PC-3 (cell line): ENCODE measurements around the gene LHX4. TPM values are rescaled to one million over a fixed set of nuclear protein-coding genes. Genes with fewer than 3 reads are reported as not detected.

Experiments used
- ATAC-seq: fragments of 200-7000 bp; cut with Tn5 transposase; 2 replicates; pipeline ENCODE4 v1.9.1; 2020; ENCODE audit warnings: mild to moderate bottlenecking, moderate library complexity
- BruUV-seq: library from RNA; stranded (reverse); fragments of 400-500 nt; replicated peaks from 2 replicates; lab custom pipeline; 2021; lab: Mats Ljungman, UMichigan
- CTCF ChIA-PET: fragments of 300-600 bp; sonication (Branson Sonifier 250); formaldehyde crosslinking; loops from one replicate; lab custom pipeline; 2022; ENCODE audit warnings: antibody characterized with exemption; lab: Charles Lee
- POLR2A ChIA-PET: fragments of 300-600 bp; sonication (Branson Sonifier 250); formaldehyde crosslinking; loops from one replicate; lab custom pipeline; 2022; ENCODE audit warnings: antibody characterized with exemption; ENCODE audit not compliant: unreplicated experiment; lab: Charles Lee
- DNase-seq: peaks from one replicate; pipeline ENCODE4 v3.0.0-alpha.2; 2015
- H2AFZ ChIP-seq: fragments of 300-600 bp; sonication (generic); 2 replicates; pipeline ENCODE4 v1.6.0; 2016; ENCODE audit warnings: antibody characterized with exemption, low read length
- H3F3A ChIP-seq: fragments of 300-600 bp; sonication (generic); one replicate; pipeline ENCODE4 v1.6.0; 2017; ENCODE audit warnings: antibody characterized with exemption, low read length, control low read depth, mild to moderate bottlenecking; ENCODE audit not compliant: unreplicated experiment
- H3K27ac ChIP-seq: fragments of 300-600 bp; sonication (generic); 2 replicates; pipeline ENCODE4 v1.5.1; 2016; ENCODE audit warnings: mild to moderate bottlenecking, low read length
- H3K27me3 ChIP-seq: fragments of 300-600 bp; sonication (generic); 2 replicates; pipeline ENCODE4 v1.6.1; 2016; ENCODE audit warnings: low read length, mixed read lengths
- H3K36me3 ChIP-seq: fragments of 300-600 bp; sonication (generic); 2 replicates; pipeline ENCODE4 v1.6.1; 2016; ENCODE audit warnings: low read depth, mixed run types, low read length, mixed read lengths
- H3K4me1 ChIP-seq: fragments of 300-600 bp; sonication (generic); 2 replicates; pipeline ENCODE4 v1.5.1; 2016; ENCODE audit warnings: low read length; ENCODE audit not compliant: insufficient read depth
- H3K4me2 ChIP-seq: fragments of 300-600 bp; sonication (generic); 2 replicates; pipeline ENCODE4 v1.6.0; 2016; ENCODE audit warnings: low read length
- H3K4me3 ChIP-seq: fragments of 300-600 bp; sonication (generic); 2 replicates; pipeline ENCODE4 v1.5.1; 2016; ENCODE audit warnings: mild to moderate bottlenecking, low read length, mixed read lengths
- H3K79me2 ChIP-seq: fragments of 300-600 bp; sonication (generic); 2 replicates; pipeline ENCODE4 v1.6.1; 2017; ENCODE audit warnings: low read length, mixed read lengths
- H3K9ac ChIP-seq: fragments of 300-600 bp; sonication (generic); 2 replicates; pipeline ENCODE4 v1.6.0; 2016; ENCODE audit warnings: mild to moderate bottlenecking, low read length
- H3K9me2 ChIP-seq: fragments of 300-600 bp; sonication (generic); replicated peaks from 2 replicates; pipeline ENCODE4 v1.6.1; 2016; ENCODE audit warnings: mixed run types, low read length, mixed read lengths
- H3K9me3 ChIP-seq: fragments of 300-600 bp; sonication (generic); 2 replicates; pipeline ENCODE4 v1.6.1; 2016; ENCODE audit warnings: low read length, mixed read lengths
- H4K20me1 ChIP-seq: fragments of 300-600 bp; sonication (generic); 2 replicates; pipeline ENCODE4 v1.6.1; 2016; ENCODE audit warnings: low read length, mixed read lengths
- EZH2 ChIP-seq: fragments of 300-600 bp; sonication (generic); IDR thresholded peaks from one replicate; pipeline ENCODE4 v1.6.1; 2017; ENCODE audit warnings: antibody characterized with exemption, mild to moderate bottlenecking, low read length; ENCODE audit not compliant: unreplicated experiment
- EZH2phosphoT487 ChIP-seq: fragments of 300-600 bp; sonication (generic); IDR thresholded peaks from 2 replicates; pipeline ENCODE4 v1.6.1; 2018; ENCODE audit warnings: mild to moderate bottlenecking, antibody characterized with exemption, low read length, borderline replicate concordance
- intact Hi-C: fragments of 100-400 bp; cut with micrococcal nuclease; formaldehyde crosslinking; loops from 2 replicates; pipeline ENCODE4 v1.9.0; 2023
- total RNA-seq: library from RNA; depleted of rRNA; stranded (reverse); fragments of >200 nt; gene quantifications from 2 replicates; pipeline ENCODE4 v1.2.3, GENCODE V29; 2014
- TF ChIP-seq, protein P1 (sequence below): fragments of 300-600 bp; sonication (generic); conservative IDR thresholded peaks from 2 replicates; pipeline ENCODE4 v1.5.1; 2017; ENCODE audit warnings: antibody characterized with exemption, low read depth, mild to moderate bottlenecking, low read length

The LHX4 gene
- total RNA-seq, 1 experiment from 2014 or later, result 0.04 TPM

DNA sequence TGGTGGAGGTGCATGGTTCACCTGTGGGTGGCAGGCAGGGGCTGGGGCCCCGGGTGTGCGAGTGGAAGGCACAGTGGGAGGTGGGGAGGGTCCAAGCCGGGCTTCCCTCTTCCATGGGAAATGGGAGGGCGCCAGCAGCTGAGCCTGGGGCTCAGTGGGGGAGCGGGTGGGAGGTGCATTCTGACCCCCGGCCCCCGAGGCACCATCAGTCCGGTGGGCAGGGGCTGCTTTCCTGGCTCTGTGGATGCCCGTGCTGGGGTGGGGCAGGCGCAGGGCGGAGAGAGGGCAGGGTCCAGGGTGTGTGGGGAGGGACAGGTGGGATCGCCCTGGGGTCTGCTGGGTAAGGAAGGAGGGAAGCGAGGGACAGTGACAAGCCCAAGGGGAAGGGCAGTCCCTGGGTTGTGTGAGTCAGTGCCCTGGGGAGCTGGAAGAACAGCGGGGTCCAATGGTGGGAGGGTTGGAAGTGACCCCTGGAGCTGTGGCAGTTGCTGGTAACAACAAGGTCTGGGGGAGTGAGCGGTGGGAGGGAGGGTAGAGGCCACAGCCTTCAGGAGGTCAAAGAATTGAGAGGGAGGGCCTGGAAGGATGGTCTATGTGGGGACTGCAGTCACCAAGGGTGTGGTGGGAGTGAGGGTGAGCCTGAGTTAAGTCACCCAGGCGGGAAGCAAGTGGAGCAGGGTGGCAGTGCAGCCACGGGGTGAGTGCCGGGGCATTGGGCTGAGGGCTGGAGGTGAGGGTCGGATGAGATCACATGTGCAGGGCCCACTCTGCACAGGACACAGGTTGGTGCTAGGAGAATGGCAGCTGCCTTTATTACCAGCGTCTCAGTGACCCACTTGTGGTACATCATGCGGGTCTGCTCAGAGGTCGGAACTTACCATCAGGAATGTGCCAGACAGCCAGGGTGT lies 29.6 kb downstream of the LHX4 start:
- Histone ChIP-seq H3K9me2 (no peaks in the 10 kb centered on the region), H3F3A (no peaks in the 10 kb centered on the region), H3K27ac (no peak overlapping the region), H3K4me1 (no peaks in the 10 kb centered on the region), H3K4me2 (no peak overlapping the region), H2AFZ (no peak overlapping the region), H3K27me3 (no peaks in the 10 kb centered on the region), H3K4me3 (no peak overlapping the region), H3K79me2 (no peaks in the 10 kb centered on the region), H4K20me1 (no peaks in the 10 kb centered on the region), H3K9me3 (no peaks in the 10 kb centered on the region), H3K36me3 (no peaks in the 10 kb centered on the region), H3K9ac (no peak overlapping the region)
- BruUV-seq, result no TSS peak
- intact Hi-C loops, result no loop called here
- DNase-seq, result no peak
- ChIA-PET CTCF (no interaction called here), POLR2A (no interaction called here)
- TF ChIP-seq EZH2 (no peak), EZH2phosphoT487 (no peak)
- TF ChIP-seq, protein P1, sequence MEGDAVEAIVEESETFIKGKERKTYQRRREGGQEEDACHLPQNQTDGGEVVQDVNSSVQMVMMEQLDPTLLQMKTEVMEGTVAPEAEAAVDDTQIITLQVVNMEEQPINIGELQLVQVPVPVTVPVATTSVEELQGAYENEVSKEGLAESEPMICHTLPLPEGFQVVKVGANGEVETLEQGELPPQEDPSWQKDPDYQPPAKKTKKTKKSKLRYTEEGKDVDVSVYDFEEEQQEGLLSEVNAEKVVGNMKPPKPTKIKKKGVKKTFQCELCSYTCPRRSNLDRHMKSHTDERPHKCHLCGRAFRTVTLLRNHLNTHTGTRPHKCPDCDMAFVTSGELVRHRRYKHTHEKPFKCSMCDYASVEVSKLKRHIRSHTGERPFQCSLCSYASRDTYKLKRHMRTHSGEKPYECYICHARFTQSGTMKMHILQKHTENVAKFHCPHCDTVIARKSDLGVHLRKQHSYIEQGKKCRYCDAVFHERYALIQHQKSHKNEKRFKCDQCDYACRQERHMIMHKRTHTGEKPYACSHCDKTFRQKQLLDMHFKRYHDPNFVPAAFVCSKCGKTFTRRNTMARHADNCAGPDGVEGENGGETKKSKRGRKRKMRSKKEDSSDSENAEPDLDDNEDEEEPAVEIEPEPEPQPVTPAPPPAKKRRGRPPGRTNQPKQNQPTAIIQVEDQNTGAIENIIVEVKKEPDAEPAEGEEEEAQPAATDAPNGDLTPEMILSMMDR, result no peak
- no peak for ATAC-seq

DNA sequence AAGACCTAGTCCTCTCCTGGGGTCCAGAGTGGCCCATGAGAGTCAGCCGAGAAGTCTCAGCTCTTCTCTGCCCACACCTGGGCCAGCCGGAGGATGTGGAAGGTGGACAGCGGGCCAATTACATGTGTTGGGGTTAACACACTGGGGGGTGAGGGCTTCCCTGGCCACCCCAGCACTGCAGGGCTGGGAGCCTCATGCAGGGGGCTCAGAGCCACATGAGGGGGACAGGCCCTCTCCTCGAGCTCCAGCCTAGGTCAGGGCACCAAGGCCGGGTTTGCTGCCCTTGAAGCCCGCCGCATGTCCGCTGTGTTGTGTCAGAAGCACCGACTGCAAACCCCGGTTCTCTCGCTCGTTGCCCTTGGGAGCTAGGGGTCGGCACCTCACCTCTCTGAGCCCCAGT lies 30.5 kb downstream of the LHX4 start:
- Histone ChIP-seq H3F3A (no peaks in the 10 kb centered on the region), H3K9ac (no peak overlapping the region), H3K27me3 (no peaks in the 10 kb centered on the region), H3K4me1 (no peaks in the 10 kb centered on the region), H3K36me3 (no peaks in the 10 kb centered on the region), H3K4me3 (no peak overlapping the region), H3K4me2 (no peak overlapping the region), H2AFZ (no peak overlapping the region), H3K27ac (no peak overlapping the region), H3K9me2 (no peaks in the 10 kb centered on the region), H3K9me3 (no peaks in the 10 kb centered on the region), H4K20me1 (no peaks in the 10 kb centered on the region), H3K79me2 (no peaks in the 10 kb centered on the region)
- no peak for DNase-seq
- TF ChIP-seq, protein P1, result no peak
- no peak for TF ChIP-seq EZH2phosphoT487
- TF ChIP-seq EZH2, result no peak
- no peak for ATAC-seq
- no TSS peak for BruUV-seq
- ChIA-PET POLR2A (no interaction called here), CTCF (interaction anchor here (1.2 kb wide), 1 partner anchor 10 kb away, joined by 6 read pairs; no protein-coding TSS in a partner anchor)
- intact Hi-C loops, result no loop called here

DNA sequence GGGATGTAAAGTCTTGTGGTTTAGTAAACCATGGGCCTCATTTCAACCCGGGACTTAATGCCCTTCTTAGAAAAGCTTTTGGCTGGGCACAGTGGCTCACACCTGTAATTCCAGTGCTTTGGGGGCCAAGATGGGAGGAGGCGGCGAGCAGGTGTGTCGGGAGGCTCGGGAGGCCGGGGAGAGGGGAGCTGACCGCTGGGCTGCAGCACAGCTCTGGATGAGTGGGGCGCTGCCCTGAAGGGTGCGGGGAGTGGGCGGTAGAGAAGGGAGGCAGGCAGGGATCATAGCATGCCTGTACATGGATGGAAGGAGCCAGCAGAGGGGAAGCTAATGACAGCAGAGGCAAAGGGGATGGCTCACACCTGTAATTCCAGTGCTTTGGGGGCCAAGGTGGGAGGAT lies 31.0 kb downstream of the LHX4 start:
- ATAC-seq (no peak), DNase-seq (no peak)
- H3K4me2 ChIP-seq, result no peak overlapping the region
- no TSS peak for BruUV-seq
- no peak overlapping the region for H3K27ac ChIP-seq
- no peak overlapping the region for H2AFZ ChIP-seq
- TF ChIP-seq EZH2phosphoT487 (no peak), EZH2 (no peak)
- TF ChIP-seq, protein P1, result no peak
- H3K79me2 ChIP-seq, result no peaks in the 10 kb centered on the region
- H3K27me3 ChIP-seq, result no peaks in the 10 kb centered on the region
- H3F3A ChIP-seq, result no peaks in the 10 kb centered on the region
- H4K20me1 ChIP-seq, result no peaks in the 10 kb centered on the region
- no peaks in the 10 kb centered on the region for H3K4me1 ChIP-seq
- H3K4me3 ChIP-seq, result no peak overlapping the region
- H3K9ac ChIP-seq, result no peak overlapping the region
- H3K9me2 ChIP-seq, result no peaks in the 10 kb centered on the region
- POLR2A ChIA-PET, result no interaction called here
- intact Hi-C loops, result no loop called here
- no peaks in the 10 kb centered on the region for H3K9me3 ChIP-seq
- CTCF ChIA-PET, result interaction anchor here (1.2 kb wide), 1 partner anchor 9 kb away, joined by 6 read pairs; no protein-coding TSS in a partner anchor
- no peaks in the 10 kb centered on the region for H3K36me3 ChIP-seq
